Activated CD4-positive, alpha-beta T cell treated with anti-CD3 and anti-CD28 coated beads for 4 hours (primary cell): ENCODE data around the gene LRRTM4.
"Not testable (repeated sequence)": the region's sequence is repeated elsewhere in the genome, so short reads cannot be mapped to it uniquely, and the experiment has no call there.

ENCODE experiments used
- DNase-seq, 2 donors: peaks; one replicate each; pipeline ENCODE4 v3.0.0-alpha.2; 2020

Gene LRRTM4

GRCh38 chr2:76711490-76711889, 810.7 kb downstream of the LRRTM4 start:
- DNase-seq = no peak

GRCh38 chr2:76700894-76701293, 821.3 kb downstream of the LRRTM4 start:
- no peak for DNase-seq

- DNase-seq = not testable (repeated sequence)
These were observed 824.0 kb downstream of the LRRTM4 start for GRCh38 chr2:76697998-76698713.
